ENCODE data around the gene NLRC5.

Gene NLRC5

GRCh38 chr16:56988948-56989945, at the start of gene NLRC5:
Gene NLRC5 (plus strand): TSS chr16:56989557. CDS start chr16:57020713, 31,156 bp downstream.
- DNase-seq: peak; percentile 95

- no peak for DNase-seq
Observed at GRCh38 chr16:56939801-56940200, 49.6 kb upstream of the NLRC5 start.

- DNase-seq: no peak
Observed at GRCh38 chr16:56941092-56941491, 48.3 kb upstream of the NLRC5 start.

GRCh38 chr16:56941856-56942331, 47.5 kb upstream of the NLRC5 start:
- DNase-seq: no peak

GRCh38 chr16:56943761-56944375, 45.5 kb upstream of the NLRC5 start:
- DNase-seq: no peak

- peak; percentile 23 for DNase-seq
Observed at GRCh38 chr16:56944954-56945839, 44.2 kb upstream of the NLRC5 start.

GRCh38 chr16:56945847-56946527, 43.4 kb upstream of the NLRC5 start:
- no peak for DNase-seq

- DNase-seq: peak; percentile 18
Observed at GRCh38 chr16:56946767-56947603, 42.4 kb upstream of the NLRC5 start.

- no peak for DNase-seq
Observed at GRCh38 chr16:56947604-56947995, 41.8 kb upstream of the NLRC5 start.

- no peak for DNase-seq
Observed at GRCh38 chr16:56948234-56948633, 41.1 kb upstream of the NLRC5 start.

- no peak for DNase-seq
Observed at GRCh38 chr16:56950051-56950450, 39.3 kb upstream of the NLRC5 start.

GRCh38 chr16:56950455-56950854, 38.9 kb upstream of the NLRC5 start:
- no peak for DNase-seq

GRCh38 chr16:56950881-56951771, 38.2 kb upstream of the NLRC5 start:
- DNase-seq: peak; percentile 63

- no peak for DNase-seq
Observed at GRCh38 chr16:56953006-56953405, 36.4 kb upstream of the NLRC5 start.

GRCh38 chr16:56956076-56956475, 33.3 kb upstream of the NLRC5 start:
- DNase-seq: no peak

- DNase-seq: no peak
Observed at GRCh38 chr16:56956756-56957155, 32.6 kb upstream of the NLRC5 start.

- no peak for DNase-seq
Observed at GRCh38 chr16:56960681-56961281, 28.6 kb upstream of the NLRC5 start.

- no peak for DNase-seq
Observed at GRCh38 chr16:56961386-56961785, 28.0 kb upstream of the NLRC5 start.

- DNase-seq: no peak
Observed at GRCh38 chr16:56961851-56962281, 27.5 kb upstream of the NLRC5 start, which contains the start of gene CETP. Gene CETP (plus strand): TSS chr16:56961950. CDS start chr16:56961980, 30 bp downstream.
